Epithelial cell of proximal tubule (primary cell): ENCODE data around the gene PLSCR5. TPM values are rescaled to one million over a fixed set of nuclear protein-coding genes. Genes with fewer than 3 reads are reported as not detected.

Experiments used
- DNase-seq: peaks from one replicate; pipeline ENCODE4 v3.0.0-alpha.2; 2011; ENCODE audit warnings: low read depth
- H3K4me3 ChIP-seq: 2 replicates; pipeline ENCODE4 v1.5.1; 2011; ENCODE audit warnings: low read depth, mild to moderate bottlenecking, low read length
- CTCF ChIP-seq: conservative IDR thresholded peaks from 2 replicates; pipeline ENCODE4 v1.5.1; 2012; ENCODE audit warnings: low read depth, mild to moderate bottlenecking, low read length
- total RNA-seq: library from RNA; depleted of rRNA; stranded (reverse); fragments of >200 nt; gene quantifications from 2 replicates; pipeline ENCODE4 v1.2.3, GENCODE V29; 2015

PLSCR5 gene
- total RNA-seq, 1 donor from 2014 or later, result not detected

GRCh38 chr3:146540978-146541377 lies 64.2 kb downstream of the PLSCR5 start:
- TF ChIP-seq CTCF, result no peak
- peak overlapping the region; percentile 9 for H3K4me3 ChIP-seq
- DNase-seq, result no peak

- H3K4me3 ChIP-seq, result no peak overlapping the region
- TF ChIP-seq CTCF, result no peak
Observed at GRCh38 chr3:146540236-146540635, 64.9 kb downstream of the PLSCR5 start.

GRCh38 chr3:146539315-146539714 lies 65.8 kb downstream of the PLSCR5 start:
- H3K4me3 ChIP-seq, result no peak overlapping the region
- no peak for TF ChIP-seq CTCF
- no peak for DNase-seq

More at GRCh38 chr3:146540236-146540635, 64.9 kb downstream of the PLSCR5 start:
- DNase-seq, result no peak

GRCh38 chr3:146537603-146538002 lies 67.5 kb downstream of the PLSCR5 start:
- DNase-seq, result no peak
- H3K4me3 ChIP-seq, result no peak overlapping the region
- TF ChIP-seq CTCF, result no peak

- DNase-seq, result peak; percentile 84
Observed at GRCh38 chr3:146536681-146537080, 68.5 kb downstream of the PLSCR5 start.

More at GRCh38 chr3:146536681-146537080, 68.5 kb downstream of the PLSCR5 start:
- TF ChIP-seq CTCF, result no peak
- no peak overlapping the region for H3K4me3 ChIP-seq

Other genes starting within 250 kb of the PLSCR5 start
- not detected in 2 replicates for gene PLSCR2, start 135.8 kb downstream of the PLSCR5 start, total RNA-seq
- 47.8 and 124 TPM in 2 replicates for gene PLSCR1, start 60.7 kb downstream of the PLSCR5 start, total RNA-seq